ENCODE data around the gene ZFYVE21.

DNA sequence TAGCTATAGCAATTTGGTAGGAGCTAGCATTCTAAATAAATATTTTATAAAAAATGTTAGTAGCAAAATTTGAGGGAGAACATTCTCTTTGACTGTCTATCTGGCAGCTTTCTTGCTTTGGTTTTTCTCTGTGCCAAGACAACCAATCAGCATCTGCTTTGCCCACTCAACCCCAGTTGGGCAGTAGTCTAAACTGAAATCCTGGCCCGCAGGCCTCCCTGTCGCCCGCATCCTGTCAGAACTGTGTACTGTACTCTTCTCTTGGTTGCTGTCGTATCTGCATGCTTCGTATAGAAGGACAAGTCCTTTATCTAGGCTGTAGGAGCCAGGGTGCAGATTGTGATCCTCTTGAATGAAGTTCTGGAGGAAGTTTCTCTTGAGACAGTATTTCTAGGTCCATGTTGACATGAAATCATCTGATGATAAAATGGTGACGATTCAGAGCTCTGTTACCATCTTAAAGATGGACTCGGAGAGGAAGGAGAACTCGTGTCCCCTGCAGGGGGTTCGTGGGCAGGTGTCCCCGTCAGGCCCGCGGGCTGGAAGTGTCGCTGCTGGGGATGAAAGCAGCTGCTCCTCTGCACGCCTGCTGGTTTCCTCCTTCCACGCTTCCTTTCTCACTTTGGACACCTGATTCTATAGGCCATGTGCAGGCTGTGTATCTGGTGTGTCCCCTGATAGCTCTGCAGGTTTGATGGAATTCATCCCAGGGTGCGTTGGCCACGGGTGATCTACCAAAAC, 34.9 kb upstream of the ZFYVE21 start:
- TF ChIP-seq, protein P1, sequence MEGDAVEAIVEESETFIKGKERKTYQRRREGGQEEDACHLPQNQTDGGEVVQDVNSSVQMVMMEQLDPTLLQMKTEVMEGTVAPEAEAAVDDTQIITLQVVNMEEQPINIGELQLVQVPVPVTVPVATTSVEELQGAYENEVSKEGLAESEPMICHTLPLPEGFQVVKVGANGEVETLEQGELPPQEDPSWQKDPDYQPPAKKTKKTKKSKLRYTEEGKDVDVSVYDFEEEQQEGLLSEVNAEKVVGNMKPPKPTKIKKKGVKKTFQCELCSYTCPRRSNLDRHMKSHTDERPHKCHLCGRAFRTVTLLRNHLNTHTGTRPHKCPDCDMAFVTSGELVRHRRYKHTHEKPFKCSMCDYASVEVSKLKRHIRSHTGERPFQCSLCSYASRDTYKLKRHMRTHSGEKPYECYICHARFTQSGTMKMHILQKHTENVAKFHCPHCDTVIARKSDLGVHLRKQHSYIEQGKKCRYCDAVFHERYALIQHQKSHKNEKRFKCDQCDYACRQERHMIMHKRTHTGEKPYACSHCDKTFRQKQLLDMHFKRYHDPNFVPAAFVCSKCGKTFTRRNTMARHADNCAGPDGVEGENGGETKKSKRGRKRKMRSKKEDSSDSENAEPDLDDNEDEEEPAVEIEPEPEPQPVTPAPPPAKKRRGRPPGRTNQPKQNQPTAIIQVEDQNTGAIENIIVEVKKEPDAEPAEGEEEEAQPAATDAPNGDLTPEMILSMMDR (IDR thresholded peaks at IDR 0.05 in 8 of 11, conservative IDR thresholded peaks at IDR 0.05 in 3 of 11): no peak
- TF ChIP-seq POLR2A (IDR thresholded peaks at IDR 0.05): no peak

Data from spleen (tissue), 7 donors.